Suppressor macrophage treated with lipopolysaccharide for 4 hours (primary cell): ENCODE measurements around the gene DEXI.
A peak's percentile ranks its signal among the peaks of the same experiment; 100 is the strongest.

Experiments
- DNase-seq: peaks from one replicate; pipeline ENCODE4 v3.0.0-alpha.2; 2020

Gene DEXI

GRCh38 chr16:10942352-10943063, at the start of gene DEXI:
Gene DEXI (minus strand): TSS chr16:10942468. CDS start chr16:10942005, 463 bp downstream.
- DNase-seq = peak; percentile 97

DNA sequence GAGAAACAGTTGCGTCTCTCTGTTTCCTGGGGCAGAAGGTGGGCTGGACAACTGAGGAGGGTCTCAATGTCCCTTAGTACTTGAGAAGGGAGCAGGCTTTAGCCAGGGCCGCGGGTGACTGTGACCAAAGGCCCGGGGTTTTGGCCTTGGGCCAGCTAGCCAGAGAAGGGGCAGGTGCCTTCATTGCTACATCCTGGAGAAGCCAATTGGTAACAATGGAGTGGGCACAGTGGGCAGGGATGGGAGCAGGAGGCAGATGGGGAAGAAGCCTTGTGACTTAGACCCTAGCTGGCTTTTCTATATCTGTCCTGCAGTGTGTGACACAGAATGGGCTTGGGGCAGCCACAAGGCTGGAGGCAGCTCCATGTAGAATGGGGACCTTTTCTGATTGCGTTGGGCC, 48.1 kb upstream of the DEXI start:
- no peak for DNase-seq

GRCh38 chr16:10989559-10989958, 47.3 kb upstream of the DEXI start:
- DNase-seq = no peak

GRCh38 chr16:10988879-10989278, 46.6 kb upstream of the DEXI start:
- DNase-seq = no peak

DNA sequence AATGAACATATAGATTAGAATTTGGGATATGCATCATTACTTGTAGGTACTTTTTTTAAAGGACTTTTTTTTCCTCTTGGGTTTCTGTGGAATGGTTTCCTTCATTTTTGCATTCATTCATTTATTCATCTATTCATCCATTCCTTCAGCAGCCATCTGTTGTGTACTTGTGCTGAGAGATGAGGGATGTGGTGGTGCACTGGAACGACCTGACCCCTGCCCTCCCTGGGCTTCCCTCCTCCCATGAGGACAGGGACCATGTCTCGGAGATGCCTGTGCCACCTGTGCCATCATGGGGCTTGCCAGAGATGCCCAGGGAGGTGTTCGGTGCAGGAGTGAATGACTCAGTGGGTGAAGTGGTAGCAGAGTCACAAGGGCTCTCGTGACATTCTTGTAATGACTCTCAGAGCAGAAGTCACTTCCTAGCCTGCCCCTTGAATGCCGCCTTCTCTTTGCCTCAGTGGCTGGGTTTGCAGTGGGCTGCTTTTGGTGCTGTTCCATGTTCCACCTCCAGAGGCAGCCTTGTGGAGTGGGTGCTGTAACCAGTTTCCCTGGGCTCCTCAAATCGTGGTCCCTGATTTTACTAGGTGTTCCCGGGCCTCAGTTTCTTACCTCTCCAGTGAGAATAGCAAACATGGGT, 46.0 kb upstream of the DEXI start:
- peak; percentile 12 for DNase-seq

- no peak for DNase-seq
Measured at GRCh38 chr16:10987361-10988163, 45.3 kb upstream of the DEXI start.

- DNase-seq = no peak
Measured at GRCh38 chr16:10984509-10984908, 42.2 kb upstream of the DEXI start.

DNA sequence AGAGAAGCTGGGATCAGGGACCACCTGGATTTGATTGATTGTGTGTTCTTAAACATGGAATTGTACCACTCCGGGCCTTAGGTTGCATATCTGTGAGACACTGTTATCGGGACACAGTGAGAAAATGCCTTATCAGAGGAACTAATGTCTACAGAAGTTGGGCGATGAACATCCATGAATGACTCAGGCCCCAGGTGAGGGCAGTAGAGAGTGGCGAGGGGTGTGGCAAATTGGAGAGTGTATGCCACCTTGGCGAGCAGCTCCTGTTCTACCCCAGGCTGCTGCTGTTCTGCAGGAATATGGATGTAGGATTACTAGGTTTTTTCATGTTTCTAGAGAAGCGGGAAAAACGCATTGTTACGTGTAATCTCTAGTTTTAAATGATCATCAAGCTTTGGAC, 40.9 kb upstream of the DEXI start:
- DNase-seq = no peak

- no peak for DNase-seq
Measured at GRCh38 chr16:10982465-10983150, 40.3 kb upstream of the DEXI start.

- DNase-seq = no peak
Measured at GRCh38 chr16:10981697-10982216, 39.5 kb upstream of the DEXI start.

- DNase-seq = no peak
Measured at GRCh38 chr16:10980813-10981212, 38.5 kb upstream of the DEXI start.

DNA sequence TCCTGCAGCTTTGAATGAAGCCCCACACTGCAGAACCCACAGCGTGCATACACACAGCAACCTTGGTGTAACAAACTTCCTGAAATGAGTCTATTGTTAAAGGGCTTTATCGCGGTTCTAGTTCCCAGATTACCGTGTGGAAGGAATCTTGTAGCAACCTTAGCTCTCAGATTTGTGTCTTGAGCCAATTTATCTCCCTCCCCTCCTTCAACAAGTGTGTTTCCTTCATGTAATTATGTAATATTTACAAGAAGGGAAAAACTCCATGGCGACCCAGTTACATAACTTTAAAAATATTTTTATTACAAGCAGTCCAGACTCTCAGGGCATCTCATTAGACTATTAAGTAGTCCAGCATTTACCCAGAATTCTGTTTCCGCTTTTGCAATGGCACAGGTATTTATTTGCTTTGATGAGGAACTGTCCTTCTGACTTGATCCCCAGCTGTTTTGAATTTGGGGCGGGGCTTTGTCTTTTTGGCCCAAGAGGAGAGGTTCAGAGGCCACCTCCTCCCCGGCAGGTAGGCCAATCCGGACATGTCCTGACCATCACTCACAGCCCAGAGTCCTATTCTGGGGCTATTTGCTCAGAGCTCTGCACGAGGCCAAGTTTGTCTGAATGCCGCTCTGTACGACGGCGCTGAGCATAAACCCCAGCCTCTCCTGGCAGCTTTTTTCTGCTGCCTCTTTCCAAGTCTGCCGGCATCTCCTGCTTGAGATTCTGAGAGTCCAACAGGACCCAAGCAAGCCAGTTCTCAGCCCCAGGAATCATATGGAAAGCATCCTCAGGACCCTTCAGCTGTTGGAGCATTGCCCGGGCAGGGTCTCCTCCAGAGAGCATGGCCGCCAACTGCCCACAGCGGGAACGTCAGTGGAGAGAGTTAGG, 37.7 kb upstream of the DEXI start:
- no peak for DNase-seq

DNA sequence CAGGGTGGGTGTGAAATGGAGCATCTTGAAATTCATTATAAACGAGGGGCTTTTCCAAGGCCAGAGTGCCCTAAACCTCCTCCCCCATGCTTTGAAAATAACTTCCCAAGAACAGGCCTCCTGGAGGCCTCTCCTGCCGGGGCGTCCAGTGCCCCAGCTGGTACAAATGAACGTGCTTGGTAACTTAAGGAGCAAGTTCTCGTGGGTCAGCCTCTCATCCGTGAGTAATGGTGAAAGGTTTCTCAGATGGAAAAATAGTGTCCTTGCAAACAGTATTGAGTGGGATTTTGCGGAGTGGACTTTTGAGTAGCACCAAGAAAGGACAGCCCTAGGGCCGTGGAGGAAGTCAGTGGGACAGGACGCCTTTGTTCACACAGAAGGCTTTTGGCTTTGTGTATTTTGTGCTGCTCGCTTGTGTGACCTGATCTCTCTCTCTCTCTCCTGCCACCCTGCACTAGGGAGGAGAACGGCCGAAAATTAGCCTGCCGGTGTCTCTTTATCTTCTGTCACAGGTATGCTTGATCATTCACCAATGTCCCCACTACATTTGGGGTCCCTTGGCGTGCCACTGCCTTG, 36.7 kb upstream of the DEXI start:
- DNase-seq = no peak

- no peak for DNase-seq
Measured at GRCh38 chr16:10978124-10978523, 35.9 kb upstream of the DEXI start.

DNA sequence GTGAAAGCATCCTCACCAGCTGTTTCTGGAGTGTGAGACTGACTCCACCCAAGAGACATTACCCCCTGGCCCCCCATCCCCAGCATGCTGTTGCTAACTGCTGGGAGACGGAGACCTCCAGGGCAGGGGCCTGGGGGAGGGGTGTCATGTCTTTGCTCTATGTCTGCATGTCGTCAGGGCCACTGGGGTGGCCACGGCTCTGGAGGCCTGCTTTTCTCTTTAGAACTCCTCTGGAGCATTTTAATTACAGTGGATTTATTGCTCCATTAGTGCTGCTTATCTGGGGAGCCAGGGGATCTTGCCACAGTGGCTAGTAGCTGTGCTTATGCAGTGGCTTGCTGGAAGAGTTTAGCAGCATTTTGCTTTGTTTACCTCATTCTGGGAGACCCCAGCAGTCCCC, 34.4 kb upstream of the DEXI start:
- no peak for DNase-seq

GRCh38 chr16:10972819-10973464, 30.7 kb upstream of the DEXI start:
- DNase-seq = peak; percentile 27

GRCh38 chr16:10972108-10972818, 30.0 kb upstream of the DEXI start:
- DNase-seq = no peak

DNA sequence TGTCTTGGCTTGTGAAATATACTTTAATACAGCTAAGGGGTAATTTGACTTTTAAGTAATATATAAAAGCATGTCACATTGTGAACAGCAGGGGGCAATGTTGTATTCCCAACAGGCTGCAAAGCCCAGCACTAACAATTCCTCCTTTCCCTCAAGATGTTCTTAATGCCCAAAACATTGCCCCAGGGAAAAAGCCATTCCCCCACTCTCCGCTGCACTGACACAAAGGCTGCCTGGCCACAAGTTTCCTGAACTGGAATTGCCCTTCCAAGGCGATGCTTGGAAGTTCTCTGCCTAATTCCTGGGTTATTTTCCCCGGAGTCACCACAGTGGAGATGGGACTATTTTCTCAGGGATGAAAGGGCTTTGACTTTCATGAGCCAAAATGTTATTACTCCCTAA, 29.3 kb upstream of the DEXI start:
- peak; percentile 75 for DNase-seq

DNA sequence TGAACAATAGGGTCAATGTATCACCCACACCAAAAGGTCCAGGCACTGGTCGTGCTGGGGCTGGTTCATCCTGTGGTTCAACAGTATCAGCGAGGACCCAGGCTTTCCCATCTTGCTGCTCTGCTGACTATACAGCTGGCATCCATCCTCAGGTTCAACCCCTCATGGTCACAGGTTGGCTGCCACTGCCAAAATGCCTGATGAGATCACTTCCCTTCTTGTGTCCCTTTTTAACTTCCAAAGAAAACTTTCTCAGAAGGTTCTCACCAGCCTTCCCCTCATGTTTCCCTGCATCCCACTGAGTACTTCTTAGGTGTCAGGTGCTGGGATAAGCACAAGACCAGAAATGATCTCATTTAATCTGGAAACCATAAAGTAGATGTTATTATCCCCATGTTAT, 27.8 kb upstream of the DEXI start:
- DNase-seq = no peak

DNA sequence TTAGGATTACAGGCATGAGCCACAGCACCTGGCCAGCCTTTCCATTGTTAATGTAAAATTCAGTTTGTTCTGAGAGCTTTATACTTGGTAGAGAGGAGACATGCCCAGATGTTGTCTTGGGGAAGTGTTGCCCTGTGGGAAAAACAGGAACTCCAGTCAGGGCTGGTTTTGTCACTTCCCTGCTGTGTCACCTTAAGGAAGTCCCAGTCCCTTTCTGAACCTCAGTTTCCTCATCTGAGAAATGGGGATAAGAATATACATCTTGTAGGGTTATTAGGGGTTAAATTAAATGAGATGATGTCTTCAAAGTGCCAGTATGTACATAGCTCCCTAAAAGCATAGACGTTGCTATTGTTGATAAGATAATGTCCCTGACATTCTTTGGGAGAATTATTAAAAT, 27.3 kb upstream of the DEXI start:
- DNase-seq = peak; percentile 64
